HG03558 (cell line): ENCODE data around the gene NEMF.
A peak's percentile ranks its signal among the peaks of the same experiment; 100 is the strongest.
"Not testable (repeated sequence)": the region's sequence is repeated elsewhere in the genome, so short reads cannot be mapped to it uniquely, and the experiment has no call there.

ENCODE experiments used
- ATAC-seq: cut with Tn5 transposase; IDR thresholded peaks from one replicate; pipeline ENCODE4 v1.9.1; 2021; ENCODE audit warnings: moderate number of reproducible peaks; ENCODE audit not compliant: unreplicated experiment; ENCODE audit errors: extremely low read depth

Gene NEMF

DNA sequence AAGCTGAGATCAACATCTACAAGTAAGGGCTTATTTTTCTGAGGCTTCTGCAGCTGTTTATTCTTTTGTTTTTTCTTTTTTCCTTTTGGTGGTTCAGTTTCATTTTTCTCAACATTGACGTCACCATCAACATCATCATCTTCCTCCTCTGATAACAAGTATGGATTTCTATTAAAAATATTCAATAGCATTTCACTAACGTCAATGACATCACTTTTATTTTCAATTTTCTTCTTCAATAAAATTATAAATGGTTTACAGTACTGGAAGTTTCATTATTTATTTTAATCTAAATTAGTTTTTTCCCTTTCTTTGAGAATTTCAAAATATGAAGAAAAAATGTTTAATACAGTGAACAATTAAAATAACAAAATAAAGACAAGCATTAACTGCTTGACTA is 23.9 kb downstream of the NEMF start:
- ATAC-seq: no peak

GRCh38 chr14:49820176-49820575 is 32.4 kb downstream of the NEMF start:
- ATAC-seq: no peak

GRCh38 chr14:49816844-49817243 is 35.7 kb downstream of the NEMF start:
- ATAC-seq: no peak

DNA sequence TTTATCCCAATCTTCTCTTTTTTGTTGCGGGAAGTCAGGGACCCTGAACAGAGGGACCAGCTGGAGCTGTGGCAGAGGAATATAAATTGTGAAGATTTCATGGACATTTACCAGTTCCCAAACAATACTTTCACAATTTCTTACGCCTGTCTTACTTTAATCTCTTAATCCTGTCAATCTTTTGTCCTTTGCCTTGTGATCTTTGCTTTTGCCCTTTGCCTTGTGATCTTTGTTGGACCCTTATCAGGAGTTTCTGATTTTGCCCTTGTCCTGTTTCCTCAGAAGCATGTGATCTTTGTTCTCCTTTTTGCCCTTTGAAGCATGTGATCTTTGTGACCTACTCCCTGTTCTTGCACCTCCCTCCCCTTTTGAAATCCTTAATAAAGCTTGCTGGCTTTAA is 36.5 kb downstream of the NEMF start:
- ATAC-seq: not testable (repeated sequence)

GRCh38 chr14:49808780-49809179 is 43.8 kb downstream of the NEMF start:
- ATAC-seq: no peak

- no peak for ATAC-seq
Measured at GRCh38 chr14:49796025-49796424, 56.6 kb downstream of the NEMF start.

- ATAC-seq: no peak
Measured at GRCh38 chr14:49792618-49793017, 60.0 kb downstream of the NEMF start.

DNA sequence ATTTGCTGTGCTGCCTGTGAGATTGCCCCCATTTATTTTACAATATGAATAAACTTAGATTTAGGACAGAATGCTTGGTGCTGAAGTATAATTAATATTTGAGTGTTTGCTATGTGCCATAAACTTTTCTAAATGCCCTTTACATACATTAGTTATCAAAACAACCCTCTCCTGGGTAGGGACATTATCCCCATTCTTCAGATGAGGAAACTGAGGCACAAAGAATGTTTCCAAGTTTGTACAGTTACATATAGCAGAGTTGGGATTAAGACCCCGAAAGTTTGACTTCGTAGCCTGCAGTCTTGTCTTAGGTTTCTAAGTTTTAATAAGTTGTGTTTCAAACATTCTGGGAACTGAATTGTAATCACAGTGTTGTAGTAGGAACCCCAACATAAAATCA is 66.3 kb downstream of the NEMF start:
- no peak for ATAC-seq

GRCh38 chr14:49783394-49784014 is 69.1 kb downstream of the NEMF start:
- no peak for ATAC-seq

GRCh38 chr14:49781040-49781439 is 71.5 kb downstream of the NEMF start:
- not testable (repeated sequence) for ATAC-seq

GRCh38 chr14:49778421-49778820 is 74.2 kb downstream of the NEMF start:
- ATAC-seq: no peak

DNA sequence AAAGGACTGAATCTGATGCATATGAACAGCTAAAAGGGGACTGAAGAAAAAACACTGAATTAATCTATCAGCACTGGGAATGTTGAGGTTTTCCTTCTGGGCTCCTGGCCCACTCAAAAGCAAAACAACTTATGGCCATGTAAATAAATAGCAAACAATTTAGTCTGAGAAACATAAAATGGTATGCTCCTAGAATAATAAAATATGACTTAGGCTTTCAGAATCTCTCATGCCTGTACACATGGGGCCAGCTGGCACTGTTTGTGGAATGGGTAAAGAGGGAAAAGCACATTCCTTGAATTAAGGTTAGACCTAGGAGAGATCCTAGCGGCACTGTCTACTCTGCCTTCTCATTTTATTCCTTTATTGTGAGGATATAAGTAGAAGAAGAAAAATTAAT is 78.5 kb downstream of the NEMF start:
- no peak for ATAC-seq

DNA sequence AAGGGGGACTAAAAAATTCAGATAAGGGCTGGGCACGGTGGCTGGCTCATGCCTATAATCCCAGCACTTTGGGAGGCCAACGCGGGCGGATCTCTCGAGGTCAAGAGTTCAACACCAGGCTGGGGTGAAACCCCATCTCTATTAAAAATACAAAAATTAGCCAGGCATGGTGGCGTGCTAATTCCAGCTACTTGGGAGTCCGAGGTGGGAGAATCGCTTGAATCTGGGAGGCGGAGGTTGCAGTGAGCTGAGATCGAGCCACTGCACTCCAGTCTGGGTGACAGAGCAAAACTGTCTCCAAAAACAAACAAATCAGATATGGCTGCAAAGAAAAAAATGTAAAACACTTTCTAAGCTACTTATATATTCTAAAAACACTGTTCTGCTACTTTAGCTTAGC is 80.9 kb downstream of the NEMF start:
- ATAC-seq: not testable (repeated sequence)

DNA sequence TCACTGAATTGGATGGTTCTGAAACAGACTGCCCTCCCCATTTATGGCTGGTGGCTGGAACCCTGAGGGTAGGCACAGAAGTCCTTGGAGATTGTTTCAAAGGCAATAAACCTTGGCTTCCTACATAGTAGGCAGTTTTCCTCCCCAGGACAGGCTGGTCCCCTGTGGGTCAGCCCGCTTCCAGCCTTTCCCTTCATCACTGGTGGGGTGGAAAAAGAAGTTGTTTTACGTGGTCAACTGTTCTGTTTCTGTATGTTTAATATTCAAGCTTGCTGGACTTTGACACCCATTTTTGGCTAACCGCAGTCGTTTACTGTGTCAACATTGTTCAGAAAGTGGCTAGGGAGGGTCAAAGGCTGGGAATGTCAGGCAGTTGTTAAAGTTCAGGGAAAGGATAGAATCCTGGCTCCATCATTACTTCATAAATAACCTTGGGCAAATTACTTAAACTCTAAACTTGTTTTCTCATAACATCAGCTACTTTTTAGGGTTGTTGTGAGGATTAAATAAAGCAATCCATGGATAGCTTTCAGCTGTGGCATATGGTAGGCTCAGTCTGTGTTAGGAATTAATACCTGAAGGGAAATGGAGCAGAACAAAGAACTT is 82.3 kb downstream of the NEMF start:
- no peak for ATAC-seq

DNA sequence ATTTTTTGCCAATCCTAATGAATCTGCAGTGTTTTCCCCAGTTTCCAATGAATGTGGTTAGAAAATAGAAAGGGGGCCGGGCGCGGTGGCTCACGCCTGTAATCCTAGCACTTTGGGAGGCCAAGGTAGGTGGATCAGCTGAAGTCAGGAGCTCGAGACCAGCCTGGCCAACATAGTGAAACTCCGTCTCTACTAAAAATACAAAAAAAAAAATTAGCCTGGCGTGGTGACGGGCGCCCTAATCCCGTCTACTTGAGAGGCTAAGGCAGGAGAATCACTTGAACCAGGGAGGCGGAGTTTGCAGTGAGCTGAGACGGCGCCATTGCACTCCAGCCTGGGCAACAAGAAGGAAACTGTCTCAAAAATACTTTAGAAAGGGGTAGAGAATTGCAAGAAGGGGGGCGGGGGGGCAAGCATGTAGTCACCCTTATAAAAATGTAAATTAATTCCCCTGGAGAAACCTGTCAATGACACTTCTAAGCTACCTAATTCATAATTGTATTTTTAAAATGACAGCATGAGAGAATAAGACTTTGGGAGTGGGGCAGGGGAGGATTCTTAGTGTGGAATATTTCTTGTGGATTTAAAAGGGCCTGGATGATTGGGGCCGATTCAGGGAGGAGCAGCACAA is 82.9 kb downstream of the NEMF start:
- no peak for ATAC-seq

DNA sequence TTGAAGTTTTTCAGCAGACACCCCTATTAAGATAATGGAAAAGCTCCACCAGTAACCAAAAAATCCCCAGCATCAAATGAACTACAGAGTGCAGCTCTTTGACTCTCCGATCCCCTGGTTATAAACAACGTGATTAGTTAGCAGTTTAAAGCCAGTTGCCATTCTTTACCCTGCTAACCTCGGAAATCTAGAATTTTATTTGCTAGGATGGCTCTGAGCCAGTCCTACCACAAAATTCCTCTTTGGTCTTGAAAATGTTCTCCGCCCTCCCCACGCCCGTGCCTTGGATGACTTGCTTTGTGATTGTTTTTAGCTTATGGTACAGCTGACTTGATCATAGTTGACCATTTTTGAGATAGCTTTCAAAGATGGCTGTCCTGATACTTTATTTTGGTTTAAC is 83.4 kb downstream of the NEMF start:
- no peak for ATAC-seq

- peak; percentile 8 for ATAC-seq
Measured at GRCh38 chr14:49768301-49769121, 84.1 kb downstream of the NEMF start.

DNA sequence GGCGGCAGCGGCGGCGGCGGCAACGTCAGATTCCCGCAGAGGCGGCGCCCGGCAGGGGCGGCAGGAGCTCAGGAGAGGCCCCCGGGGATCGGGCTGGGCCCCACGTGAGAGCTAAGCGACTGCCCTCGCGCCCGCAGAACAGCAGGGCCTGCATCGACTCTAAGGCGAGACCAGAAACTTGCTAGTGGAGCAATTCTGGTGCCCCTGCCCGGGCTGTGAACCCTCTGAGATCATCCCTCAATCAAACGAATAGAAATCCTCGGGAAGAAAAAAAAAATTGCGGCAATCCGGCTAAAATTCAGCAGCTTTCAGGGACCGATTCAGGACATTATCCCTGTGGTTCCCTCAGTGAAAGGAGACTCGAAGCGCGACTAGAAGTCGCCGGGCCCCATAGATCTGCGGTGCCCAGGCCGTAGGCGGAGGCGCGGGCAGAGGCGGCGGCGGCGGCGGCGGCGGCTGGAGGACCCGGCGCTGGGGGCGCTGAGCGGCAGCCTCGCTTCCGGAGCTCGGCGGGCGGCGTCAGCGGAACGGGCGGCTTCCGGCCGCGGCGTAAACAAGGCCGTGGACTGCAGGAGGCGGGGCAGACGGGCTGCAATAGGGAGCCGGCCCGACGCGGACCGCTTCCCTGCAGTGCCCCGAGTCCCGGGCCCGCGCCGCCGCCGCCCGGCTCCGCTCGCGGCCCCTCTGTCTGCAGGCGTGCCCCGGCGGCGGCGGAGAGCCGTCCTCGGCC is 84.9 kb downstream of the NEMF start, which contains the start of gene KLHDC2:
TSS of gene KLHDC2 (plus strand) at position 583 of the 730 bp plus-strand sequence. CDS start 316 bp downstream, outside the sequence.
- peak; percentile 80 for ATAC-seq

DNA sequence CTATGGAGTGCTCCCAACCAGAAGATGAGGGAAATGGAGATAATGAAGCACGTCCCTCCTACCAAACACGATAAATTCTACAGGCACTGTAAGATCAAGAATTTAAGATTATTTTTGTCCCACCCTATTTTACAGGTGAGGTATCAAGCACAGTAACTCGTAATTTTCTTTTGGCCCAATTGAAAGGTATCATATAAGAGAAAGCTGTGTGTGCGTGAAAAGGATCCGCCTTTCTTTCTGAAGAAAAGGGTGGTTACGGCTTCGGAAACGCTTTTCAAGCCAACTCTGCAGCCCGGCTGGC is 85.4 kb downstream of the NEMF start:
- no peak for ATAC-seq

DNA sequence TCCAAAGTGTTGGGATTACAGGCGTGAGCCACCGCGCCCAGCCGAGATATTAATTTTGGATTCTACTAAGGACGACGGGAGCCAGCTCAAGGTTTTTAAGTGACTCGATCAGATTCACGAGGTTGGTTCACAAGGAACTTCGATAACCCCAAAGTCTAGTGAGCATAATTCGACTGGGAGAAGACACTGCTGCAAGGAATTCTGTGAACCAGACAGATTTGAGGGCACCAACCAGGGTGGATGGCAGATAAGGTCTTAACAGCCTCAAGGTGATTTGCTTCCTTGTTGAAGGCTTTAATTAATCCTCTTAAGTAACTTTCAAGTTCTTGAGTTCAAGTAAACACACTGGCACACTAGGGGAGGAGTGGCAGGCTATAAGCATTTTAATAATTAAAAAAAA is 85.7 kb downstream of the NEMF start:
- no peak for ATAC-seq
